ENCODE measurements around the gene INPP5E.

The INPP5E gene

GRCh38 chr9:136383436-136383835, 56.2 kb downstream of the INPP5E start:
- DNase-seq = no peak

DNA sequence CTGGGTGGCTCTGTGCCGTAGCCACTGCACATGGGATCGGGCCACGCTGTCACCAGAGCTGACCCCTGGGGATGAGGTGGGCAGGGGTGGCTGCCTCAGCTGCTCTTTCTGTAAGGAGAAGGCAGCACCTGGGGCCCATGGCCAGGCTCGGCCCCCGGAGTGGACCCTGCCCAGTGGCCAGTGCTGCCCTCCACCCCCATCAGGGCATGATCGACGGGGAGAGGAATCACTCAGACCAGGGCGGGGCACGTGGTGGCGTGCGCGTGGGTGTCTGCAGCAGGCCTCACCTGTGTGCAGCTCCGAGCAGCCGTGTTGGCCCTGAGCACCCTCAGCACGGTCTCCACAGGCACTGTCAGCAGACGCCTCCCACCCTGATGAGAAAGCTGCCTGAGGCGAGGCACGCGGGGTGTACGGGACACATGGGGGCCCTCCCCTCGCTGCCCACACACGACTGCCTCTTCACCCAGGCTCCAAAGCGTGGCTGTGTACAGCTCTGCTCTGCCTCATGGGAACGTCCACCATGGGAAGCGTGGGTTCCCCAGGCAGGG, 57.6 kb downstream of the INPP5E start:
- no peak for DNase-seq

- no peak for DNase-seq
These were observed 58.3 kb downstream of the INPP5E start for GRCh38 chr9:136381311-136381710.

- DNase-seq = no peak
These were observed 59.3 kb downstream of the INPP5E start for GRCh38 chr9:136380381-136380780.

GRCh38 chr9:136379891-136380290, 59.8 kb downstream of the INPP5E start:
- no peak for DNase-seq

- DNase-seq = no peak
These were observed 60.2 kb downstream of the INPP5E start for GRCh38 chr9:136379401-136379800.

GRCh38 chr9:136379003-136379287, 60.7 kb downstream of the INPP5E start:
- no peak for DNase-seq

Data from NCI-H1092 (cell line).